Measurements from ENCODE around the gene LMNTD1.

The LMNTD1 gene

DNA sequence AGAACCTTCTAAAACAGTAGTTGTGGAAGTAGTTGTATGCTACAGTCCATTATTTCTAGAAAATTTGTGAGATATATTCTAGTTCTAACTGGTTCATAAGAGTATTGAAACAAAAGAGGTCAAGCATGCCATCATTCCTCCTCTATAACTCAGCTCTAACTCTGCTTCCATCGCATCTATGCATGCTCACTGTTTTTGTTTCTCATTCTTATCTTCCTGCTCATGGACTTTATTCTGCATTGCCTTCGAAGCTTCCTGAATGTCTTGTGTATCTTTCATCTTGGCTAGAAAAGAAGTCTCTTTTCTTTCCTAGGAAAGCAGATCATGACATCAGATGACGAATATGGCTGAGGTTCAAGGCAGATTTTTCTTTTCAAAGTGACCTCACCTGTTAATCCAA is 402 bp downstream of the LMNTD1 start:
- DNase-seq, result no peak

DNA sequence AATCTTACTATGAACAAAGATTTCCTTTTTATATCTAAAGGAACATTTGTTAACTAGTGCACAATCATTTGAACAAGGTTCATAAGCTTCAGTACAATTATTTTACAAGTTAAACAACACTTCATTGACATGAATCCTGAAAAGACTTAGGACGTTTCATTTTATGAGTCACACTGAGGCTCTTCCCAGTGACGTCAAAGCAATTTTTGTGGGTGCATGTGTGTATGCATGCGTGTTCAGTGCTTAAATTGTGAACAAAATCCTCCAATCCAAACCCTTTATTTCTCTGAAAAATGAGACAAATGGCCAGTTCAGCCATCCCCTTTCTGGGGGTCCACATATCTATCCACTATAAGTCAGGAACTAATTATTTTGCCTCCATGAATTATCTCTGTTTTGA is 2.9 kb downstream of the LMNTD1 start:
- no peak for DNase-seq

- DNase-seq, result no peak
Observed at GRCh38 chr12:25549120-25549519, 4.0 kb downstream of the LMNTD1 start.

- no peak for DNase-seq
Observed at GRCh38 chr12:25546318-25546717, 6.8 kb downstream of the LMNTD1 start.

DNA sequence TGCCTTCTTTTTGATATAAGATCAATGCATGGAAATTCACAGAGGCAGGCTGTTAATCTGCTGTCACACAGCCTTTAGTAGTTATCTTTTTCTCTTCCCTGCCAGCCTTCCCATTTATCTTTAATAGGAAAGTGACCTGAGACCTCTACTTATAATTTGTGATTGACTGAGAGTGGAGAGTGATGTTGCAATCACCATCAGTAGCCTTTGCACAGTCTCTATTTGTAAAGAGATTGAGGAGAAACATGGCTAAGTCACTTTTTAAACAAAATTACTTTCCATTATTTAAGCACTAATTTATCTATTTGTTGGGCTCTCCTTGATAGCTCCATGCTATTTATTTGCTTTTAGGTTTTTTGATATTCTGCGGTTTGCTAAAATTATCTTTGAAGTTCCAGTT is 19.9 kb downstream of the LMNTD1 start:
- no peak for DNase-seq

- no peak for DNase-seq
Observed at GRCh38 chr12:25531502-25532052, 21.5 kb downstream of the LMNTD1 start.

DNA sequence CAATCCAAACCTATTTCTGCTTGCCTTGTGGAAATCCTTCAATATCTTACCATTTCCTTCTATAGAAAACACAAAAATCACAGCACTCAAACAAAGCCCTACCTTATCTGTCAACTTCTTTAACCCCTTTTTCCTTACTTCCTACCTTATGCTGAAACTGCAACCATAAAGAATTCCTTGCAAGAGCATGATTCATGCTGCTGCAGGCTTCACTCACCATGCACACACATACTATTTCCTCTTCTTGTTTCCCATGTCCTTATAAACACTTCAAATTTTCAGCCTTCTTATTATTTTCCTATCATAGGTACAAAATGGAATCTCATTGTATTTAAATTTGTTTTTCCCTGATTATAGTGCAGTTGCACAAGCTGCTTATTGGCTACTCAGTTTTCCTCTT is 23.3 kb downstream of the LMNTD1 start:
- no peak for DNase-seq

- DNase-seq, result no peak
Observed at GRCh38 chr12:25526778-25527177, 26.3 kb downstream of the LMNTD1 start.

DNA sequence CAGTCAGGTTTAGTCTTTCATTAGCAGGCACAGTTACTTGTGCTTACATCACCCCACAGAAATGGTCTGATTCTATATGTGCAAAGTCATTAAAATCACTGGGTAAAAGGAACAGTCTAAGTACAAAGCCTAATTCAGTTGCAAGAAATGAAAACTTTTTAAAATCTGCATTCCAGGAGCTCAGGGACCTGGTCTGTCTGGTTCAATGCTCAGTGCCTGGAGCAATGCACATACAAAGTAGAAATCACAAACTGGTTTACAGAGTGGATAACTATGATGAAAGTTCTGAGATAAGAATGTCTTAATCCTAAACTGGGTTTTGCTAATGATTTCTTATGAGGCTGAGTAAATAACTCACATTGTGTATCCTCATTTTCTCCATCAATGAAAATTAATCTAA is 28.7 kb downstream of the LMNTD1 start:
- DNase-seq, result no peak

- no peak for DNase-seq
Observed at GRCh38 chr12:25521625-25522256, 31.3 kb downstream of the LMNTD1 start.

- DNase-seq, result peak; percentile 10
Observed at GRCh38 chr12:25518512-25518911, 34.6 kb downstream of the LMNTD1 start.

DNA sequence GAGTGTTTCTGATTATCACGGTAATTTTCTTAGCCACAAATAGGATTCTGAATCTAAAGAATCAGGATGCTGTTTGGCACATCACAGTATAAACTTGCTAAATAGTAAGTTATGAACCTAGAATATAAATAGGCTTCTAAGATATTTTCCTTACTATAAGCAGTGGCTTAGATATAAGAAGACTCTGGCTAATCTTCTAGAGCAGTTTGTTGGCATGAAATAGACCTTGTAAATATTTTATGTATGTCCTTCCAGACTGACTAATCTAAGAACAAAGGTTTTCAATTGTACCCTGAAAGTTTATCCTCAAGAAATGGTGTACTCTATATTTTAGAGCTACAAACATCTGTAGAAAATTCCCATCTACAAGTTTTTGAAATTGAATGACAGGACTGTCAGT is 48.3 kb downstream of the LMNTD1 start:
- no peak for DNase-seq

DNA sequence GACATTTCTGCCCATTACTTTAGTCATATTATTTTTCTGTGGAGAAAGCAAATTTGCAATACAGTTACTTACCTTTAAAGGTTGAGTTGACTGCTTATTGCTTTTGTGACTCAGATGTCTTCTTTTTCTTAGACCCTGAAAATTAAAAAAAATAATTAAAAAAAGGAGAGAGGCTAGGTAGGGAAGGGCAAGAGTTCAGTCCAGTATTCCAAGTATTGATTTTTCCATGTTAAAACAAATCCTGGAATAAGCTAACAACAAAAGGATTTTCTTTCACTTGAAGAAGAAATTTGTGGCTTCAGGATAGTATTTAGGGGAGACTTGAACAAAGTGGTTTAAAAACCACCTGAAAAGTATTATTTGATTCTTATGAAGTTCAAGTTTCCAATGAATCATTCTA is 49.4 kb downstream of the LMNTD1 start:
- no peak for DNase-seq

DNA sequence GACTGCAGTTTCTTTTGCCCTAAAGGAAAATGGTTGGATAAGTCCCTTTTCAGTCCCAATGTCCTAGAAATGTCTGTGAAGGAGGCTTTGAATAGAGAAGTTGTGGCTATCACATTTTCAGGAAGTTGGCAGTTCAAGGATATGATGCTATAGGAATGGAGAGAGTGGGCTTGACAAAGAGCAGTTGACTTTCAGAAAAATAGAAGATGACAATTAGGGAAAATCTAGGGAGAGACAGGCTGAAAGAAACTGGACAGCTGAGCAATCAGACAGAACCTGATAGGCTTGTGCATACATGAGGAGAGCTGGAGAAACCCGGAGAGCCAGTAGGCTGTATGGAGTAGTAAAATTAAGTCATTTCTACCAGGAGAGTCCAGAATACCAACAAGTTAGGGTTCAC is 50.5 kb downstream of the LMNTD1 start:
- DNase-seq, result no peak

GRCh38 chr12:25502118-25502517 is 51.0 kb downstream of the LMNTD1 start:
- no peak for DNase-seq

DNA sequence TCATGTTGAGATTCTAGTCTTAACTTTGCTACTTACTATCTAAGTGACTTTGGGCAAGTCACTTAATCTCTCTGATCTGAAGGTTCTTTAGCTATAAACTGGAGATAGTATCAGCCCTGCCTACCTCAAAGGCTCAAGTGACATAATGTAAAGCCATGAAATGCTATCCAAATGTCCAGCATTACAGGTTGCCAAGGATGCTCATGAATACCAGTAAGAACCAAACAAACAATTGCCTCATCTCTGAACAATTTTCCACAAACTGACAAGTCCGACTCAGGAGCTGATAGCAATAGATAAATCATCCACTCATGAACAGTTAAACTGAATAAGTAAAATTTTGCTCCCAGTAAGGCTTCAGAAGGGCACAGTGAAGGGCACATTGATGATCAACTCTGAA is 51.5 kb downstream of the LMNTD1 start:
- no peak for DNase-seq

DNA sequence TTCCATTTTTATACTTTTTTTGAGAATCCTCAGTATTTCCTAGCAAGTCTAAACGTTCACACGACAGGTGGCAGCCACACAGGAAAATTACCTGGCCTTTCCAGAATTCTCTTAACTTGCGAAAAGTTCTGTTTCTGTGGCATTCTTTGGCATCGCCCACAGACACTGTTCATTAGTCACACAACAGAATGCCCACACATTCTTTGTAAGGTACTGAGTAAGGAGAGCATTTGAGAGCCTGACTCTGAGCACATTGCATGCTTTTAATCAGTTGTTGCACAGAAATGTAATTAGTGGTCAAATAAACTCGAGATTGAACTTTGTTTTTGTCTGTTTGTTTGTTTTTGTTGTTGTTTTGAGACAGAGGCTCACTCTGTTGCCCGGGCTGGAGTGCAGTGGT is 52.4 kb downstream of the LMNTD1 start:
- DNase-seq, result no peak

DNA sequence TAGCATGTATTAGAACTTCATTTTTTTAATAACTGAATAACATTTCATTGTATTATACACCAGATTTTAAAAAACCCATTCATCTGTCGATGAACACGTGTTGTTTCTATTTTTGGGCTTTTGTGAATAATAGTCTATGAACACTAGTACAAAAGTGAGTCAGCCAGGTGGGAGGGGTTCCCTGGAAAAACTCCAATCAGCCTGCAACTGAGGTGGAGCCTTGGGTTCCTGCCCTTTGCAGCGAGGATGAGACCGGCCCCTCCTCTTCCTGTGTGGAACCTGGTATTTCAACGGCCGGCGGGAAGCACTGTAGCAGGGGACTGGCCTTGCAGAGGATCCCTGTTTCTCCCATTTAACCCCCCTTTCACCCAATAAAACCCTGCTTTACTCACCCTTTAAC is 56.1 kb downstream of the LMNTD1 start:
- no peak for DNase-seq

DNA sequence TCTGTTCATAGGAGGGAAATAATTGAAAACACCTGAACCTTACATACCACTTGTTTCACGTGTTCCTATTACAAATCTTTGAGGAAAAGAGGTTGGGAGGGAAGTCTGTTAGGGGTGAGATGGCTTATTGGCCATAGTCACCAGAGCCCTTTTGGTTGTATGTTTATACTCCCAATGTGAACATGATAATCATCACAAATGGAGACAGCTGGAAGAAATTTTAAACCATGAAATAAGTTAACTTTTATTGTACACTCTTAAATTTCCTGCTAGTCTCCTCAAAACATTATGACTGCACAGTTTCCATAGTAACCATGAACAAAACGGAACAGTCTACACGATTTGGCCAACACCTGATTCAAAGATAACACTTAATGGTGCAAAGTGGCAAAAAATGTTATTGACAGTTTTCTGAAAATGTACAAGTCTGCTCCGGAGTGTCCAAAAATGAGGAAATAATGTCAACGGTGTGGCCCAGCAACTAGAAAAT is 56.9 kb downstream of the LMNTD1 start:
- peak; percentile 17 for DNase-seq

DNA sequence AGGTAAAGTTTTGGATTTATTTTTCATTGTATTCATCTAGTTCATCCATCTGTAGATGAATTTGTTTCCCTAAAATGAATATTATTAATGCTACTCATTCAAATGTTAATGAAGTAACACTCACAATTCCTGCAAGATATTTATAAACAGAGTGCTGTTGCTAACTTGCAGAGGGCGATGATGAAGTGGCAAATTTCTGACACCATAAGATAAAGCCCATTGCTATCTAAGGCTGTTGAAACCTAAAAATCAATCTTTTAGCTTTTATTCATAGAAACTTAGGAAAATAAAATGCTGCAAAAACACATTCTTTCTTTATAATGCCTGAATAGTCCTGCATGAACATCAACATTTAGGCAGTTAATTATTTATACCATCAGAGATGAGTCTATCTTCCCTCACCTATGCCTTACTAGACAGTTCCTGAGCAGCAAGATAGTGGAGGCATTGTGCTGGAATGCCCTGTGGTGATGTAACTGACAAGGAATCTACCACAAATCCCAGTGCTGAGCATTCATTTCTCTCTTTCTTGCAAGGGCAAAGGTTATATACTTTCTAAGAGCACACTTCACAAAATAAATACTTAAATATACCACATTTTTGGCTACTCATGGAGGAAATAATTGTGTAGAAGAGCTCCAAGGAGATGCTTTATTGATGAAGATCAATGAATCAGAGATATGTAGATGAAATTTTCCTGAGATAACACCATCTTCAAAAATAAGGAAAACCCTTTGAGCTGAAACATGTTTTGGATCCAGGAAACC is 57.6 kb downstream of the LMNTD1 start:
- DNase-seq, result no peak

DNA sequence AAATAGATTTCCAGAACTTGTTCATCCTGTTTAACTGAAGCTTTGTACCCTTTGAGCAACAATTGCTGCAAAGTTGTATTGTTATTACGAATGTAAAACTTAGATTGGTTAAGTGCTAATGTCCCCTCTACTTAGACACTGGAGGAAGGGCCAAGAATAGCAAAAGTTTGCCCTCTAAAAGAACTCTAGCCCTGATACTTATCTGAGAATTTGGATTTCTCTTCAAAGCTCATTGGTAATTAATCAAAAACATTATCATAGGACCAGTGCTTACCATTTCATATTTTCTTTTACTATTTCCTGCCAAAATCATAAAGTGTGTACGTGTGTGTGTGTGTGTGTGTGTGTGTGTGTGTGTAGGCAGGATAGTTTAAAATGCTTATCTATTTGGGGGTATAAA is 58.2 kb downstream of the LMNTD1 start:
- no peak for DNase-seq

DNA sequence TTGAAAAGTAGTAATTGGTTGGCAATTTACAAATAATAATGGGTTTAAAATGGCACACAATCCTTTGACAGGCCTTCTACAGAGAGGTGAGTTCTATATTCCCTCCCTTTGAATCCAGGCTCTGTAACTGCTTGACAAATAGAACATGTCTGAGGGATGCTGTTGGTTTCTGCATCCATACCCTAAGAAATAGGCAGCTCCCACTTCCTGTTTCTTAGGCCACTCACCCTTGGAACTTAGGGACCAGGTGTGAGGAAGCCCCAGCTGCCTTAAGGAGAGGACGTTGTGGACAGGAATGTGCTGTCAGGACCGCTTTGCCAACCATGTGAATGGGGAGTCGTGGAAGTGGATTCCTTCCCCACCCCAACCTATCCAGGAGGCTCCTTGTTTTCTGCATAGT is 59.4 kb downstream of the LMNTD1 start:
- DNase-seq, result no peak

- DNase-seq, result no peak
Observed at GRCh38 chr12:25491396-25492325, 61.4 kb downstream of the LMNTD1 start.

All from CD4-positive, alpha-beta T cell treated with Interleukin-4 for 4 hours (primary cell).